ENCODE data around the gene PAPOLA. TPM values are rescaled to one million over a fixed set of nuclear protein-coding genes. Genes with fewer than 3 reads are reported as not detected.

Gene PAPOLA
- total and polyA plus RNA-seq, 2 experiments from 2014 or later, result 198 to 237 TPM

GRCh38 chr14:96525452-96525851, 23.3 kb downstream of the PAPOLA start:
- TF ChIP-seq, protein P1, sequence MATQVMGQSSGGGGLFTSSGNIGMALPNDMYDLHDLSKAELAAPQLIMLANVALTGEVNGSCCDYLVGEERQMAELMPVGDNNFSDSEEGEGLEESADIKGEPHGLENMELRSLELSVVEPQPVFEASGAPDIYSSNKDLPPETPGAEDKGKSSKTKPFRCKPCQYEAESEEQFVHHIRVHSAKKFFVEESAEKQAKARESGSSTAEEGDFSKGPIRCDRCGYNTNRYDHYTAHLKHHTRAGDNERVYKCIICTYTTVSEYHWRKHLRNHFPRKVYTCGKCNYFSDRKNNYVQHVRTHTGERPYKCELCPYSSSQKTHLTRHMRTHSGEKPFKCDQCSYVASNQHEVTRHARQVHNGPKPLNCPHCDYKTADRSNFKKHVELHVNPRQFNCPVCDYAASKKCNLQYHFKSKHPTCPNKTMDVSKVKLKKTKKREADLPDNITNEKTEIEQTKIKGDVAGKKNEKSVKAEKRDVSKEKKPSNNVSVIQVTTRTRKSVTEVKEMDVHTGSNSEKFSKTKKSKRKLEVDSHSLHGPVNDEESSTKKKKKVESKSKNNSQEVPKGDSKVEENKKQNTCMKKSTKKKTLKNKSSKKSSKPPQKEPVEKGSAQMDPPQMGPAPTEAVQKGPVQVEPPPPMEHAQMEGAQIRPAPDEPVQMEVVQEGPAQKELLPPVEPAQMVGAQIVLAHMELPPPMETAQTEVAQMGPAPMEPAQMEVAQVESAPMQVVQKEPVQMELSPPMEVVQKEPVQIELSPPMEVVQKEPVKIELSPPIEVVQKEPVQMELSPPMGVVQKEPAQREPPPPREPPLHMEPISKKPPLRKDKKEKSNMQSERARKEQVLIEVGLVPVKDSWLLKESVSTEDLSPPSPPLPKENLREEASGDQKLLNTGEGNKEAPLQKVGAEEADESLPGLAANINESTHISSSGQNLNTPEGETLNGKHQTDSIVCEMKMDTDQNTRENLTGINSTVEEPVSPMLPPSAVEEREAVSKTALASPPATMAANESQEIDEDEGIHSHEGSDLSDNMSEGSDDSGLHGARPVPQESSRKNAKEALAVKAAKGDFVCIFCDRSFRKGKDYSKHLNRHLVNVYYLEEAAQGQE (IDR thresholded peaks at IDR 0.05; ENCODE audit: unreplicated experiment), result no peak
- TF ChIP-seq ETS1 (IDR thresholded peaks at IDR 0.05) (no peak), EZH2 (IDR thresholded peaks at IDR 0.05; ENCODE audit: low read depth, unreplicated experiment) (no peak), STAT1 (IDR thresholded peaks at IDR 0.05; ENCODE audit: unreplicated experiment) (no peak), POLR2AphosphoS5 (IDR thresholded peaks at IDR 0.05; ENCODE audit: low read depth) (no peak), EZH2phosphoT487 (IDR thresholded peaks at IDR 0.05; ENCODE audit: unreplicated experiment) (no peak), CREB1 (CRISPR knock-in tag; IDR thresholded peaks at IDR 0.05; ENCODE audit: low read depth) (no peak), NANOG (IDR thresholded peaks at IDR 0.05; ENCODE audit: borderline replicate concordance) (no peak), JUNB (IDR thresholded peaks at IDR 0.05; ENCODE audit: unreplicated experiment) (no peak), ZNF331 (CRISPR knock-in tag; IDR thresholded peaks at IDR 0.05; ENCODE audit: low read depth) (no peak), ZNF114 (CRISPR knock-in tag; IDR thresholded peaks at IDR 0.05) (no peak), ZNF462 (CRISPR knock-in tag; IDR thresholded peaks at IDR 0.05) (no peak)
- TF ChIP-seq, protein P2, sequence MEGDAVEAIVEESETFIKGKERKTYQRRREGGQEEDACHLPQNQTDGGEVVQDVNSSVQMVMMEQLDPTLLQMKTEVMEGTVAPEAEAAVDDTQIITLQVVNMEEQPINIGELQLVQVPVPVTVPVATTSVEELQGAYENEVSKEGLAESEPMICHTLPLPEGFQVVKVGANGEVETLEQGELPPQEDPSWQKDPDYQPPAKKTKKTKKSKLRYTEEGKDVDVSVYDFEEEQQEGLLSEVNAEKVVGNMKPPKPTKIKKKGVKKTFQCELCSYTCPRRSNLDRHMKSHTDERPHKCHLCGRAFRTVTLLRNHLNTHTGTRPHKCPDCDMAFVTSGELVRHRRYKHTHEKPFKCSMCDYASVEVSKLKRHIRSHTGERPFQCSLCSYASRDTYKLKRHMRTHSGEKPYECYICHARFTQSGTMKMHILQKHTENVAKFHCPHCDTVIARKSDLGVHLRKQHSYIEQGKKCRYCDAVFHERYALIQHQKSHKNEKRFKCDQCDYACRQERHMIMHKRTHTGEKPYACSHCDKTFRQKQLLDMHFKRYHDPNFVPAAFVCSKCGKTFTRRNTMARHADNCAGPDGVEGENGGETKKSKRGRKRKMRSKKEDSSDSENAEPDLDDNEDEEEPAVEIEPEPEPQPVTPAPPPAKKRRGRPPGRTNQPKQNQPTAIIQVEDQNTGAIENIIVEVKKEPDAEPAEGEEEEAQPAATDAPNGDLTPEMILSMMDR (conservative IDR thresholded peaks at IDR 0.05; ENCODE audit: low read depth in 2 of 2), result no peak
- no peak for DNase-seq (ENCODE audit: low spot score)
- no peak overlapping the region for H3K4me3 Mint-ChIP-seq
- no peaks in the 10 kb centered on the region for H3K4me1 ChIP-seq (ENCODE audit: insufficient read depth)
- H3K36me3 ChIP-seq (ENCODE audit: insufficient read depth), result peaks cover 37% of the 10 kb centered on the region
- H3K4me1 Mint-ChIP-seq, result no peaks in the 10 kb centered on the region
- no peaks in the 10 kb centered on the region for H3K27me3 Mint-ChIP-seq (ENCODE audit: insufficient read depth, low read depth, poor library complexity)
- H3K27ac ChIP-seq (ENCODE audit: low read depth), result no peak overlapping the region
- no peaks in the 10 kb centered on the region for H3F3A ChIP-seq (replicated peaks; ENCODE audit: low read depth)
- no peak for ATAC-seq
- H3K27ac Mint-ChIP-seq, result no peak overlapping the region
- H3K9me3 Mint-ChIP-seq, result no peaks in the 10 kb centered on the region
- no peaks in the 10 kb centered on the region for H3K9me2 ChIP-seq (ENCODE audit: insufficient read depth)
- no peak overlapping the region for H3K4me3 ChIP-seq
- no peaks in the 10 kb centered on the region for H3K27me3 ChIP-seq (ENCODE audit: insufficient read depth)
- peaks cover 22% of the 10 kb centered on the region; the same call in 1 of the 2 replicates for H4K20me1 ChIP-seq (replicated peaks; ENCODE audit: insufficient read depth)
- peaks cover 61% of the 10 kb centered on the region for H3K79me2 ChIP-seq (replicated peaks; ENCODE audit: insufficient read depth)
- H3K4me2 ChIP-seq, result no peak overlapping the region
- peaks cover 47% of the 10 kb centered on the region for H3K36me3 Mint-ChIP-seq (ENCODE audit: low read depth)
- H2AFZ ChIP-seq, result no peak overlapping the region

All from GM23338 (cell line).